VCaP (cell line): ENCODE measurements around the gene TMEM273.

Experiments
- H3K27ac ChIP-seq: fragments of 450-650 bp; 2 replicates; pipeline ENCODE4 v1.5.1; 2017
- TF ChIP-seq, protein P1 (sequence below): fragments of 450-650 bp; conservative IDR thresholded peaks from 2 replicates; pipeline ENCODE4 v1.5.1; 2017; ENCODE audit warnings: mild to moderate bottlenecking, moderate library complexity

Gene TMEM273

DNA sequence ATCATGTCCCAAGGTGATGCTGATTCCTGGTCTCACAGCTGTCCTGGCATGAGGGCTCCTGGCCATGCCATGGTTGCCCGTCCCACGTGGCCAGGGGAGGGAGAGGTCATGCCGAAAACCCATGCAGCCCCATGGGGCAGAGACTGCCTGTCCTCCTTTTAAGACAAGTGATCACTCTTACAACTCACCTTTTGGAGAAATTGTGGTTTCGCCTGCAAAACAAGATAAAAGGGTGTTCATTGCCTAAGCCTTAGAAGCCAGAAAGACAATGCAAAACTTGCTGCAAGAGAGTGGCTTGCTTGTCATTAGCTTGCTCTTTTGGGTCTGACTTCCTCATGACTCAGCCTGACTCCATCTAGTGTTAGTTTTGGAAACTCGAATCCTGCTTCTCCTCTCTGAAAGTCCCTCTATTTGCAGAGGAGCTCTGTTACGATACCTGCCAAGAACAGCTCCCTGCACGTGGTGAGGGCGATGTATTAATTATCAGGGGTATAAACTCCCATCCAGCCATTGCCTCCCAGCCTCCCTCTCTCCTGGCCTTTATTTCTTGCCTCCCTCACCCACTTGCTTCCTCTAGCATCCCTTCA lies 26.7 kb downstream of the TMEM273 start:
- TF ChIP-seq, protein P1, sequence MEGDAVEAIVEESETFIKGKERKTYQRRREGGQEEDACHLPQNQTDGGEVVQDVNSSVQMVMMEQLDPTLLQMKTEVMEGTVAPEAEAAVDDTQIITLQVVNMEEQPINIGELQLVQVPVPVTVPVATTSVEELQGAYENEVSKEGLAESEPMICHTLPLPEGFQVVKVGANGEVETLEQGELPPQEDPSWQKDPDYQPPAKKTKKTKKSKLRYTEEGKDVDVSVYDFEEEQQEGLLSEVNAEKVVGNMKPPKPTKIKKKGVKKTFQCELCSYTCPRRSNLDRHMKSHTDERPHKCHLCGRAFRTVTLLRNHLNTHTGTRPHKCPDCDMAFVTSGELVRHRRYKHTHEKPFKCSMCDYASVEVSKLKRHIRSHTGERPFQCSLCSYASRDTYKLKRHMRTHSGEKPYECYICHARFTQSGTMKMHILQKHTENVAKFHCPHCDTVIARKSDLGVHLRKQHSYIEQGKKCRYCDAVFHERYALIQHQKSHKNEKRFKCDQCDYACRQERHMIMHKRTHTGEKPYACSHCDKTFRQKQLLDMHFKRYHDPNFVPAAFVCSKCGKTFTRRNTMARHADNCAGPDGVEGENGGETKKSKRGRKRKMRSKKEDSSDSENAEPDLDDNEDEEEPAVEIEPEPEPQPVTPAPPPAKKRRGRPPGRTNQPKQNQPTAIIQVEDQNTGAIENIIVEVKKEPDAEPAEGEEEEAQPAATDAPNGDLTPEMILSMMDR: peak; percentile 72
- H3K27ac ChIP-seq: no peak overlapping the region

DNA sequence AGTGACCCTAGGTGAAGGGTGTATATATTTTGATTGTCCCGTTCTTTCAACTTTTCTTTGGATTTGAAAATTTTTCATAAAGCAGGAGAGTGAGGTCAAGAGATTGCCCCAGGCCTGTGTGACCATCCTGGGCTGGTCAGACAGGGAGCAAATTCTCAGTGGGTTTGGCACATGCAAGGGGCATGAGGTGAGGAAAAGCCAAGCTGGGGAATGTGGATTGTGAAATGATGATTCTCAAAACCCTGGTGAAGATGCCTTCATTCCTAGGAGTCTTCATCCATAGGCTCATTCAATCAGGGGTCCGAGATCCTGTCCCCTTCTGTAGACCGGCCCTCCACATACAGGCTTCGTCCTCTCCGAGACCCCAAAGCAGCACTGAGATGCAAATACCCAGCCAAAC lies 27.4 kb downstream of the TMEM273 start:
- TF ChIP-seq, protein P1: no peak
- no peak overlapping the region for H3K27ac ChIP-seq

DNA sequence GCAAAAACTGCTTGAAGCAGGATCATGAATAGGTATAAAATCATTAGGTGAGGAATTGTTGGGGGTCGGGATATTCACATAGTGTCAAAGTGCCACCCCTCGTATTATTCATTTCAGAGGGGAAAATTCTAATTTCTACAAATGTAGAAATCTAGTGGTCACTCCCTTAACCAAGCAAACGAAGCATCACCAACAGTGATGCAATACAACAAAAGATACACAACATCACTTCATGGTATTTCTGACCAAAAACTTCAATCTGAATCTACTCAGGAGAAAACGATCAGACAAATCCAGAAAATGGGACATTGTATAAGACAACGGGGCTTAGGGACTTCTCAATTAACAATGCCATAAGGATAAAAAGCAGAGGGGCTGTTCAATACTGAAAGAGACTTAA lies 28.1 kb downstream of the TMEM273 start:
- TF ChIP-seq, protein P1: no peak
- H3K27ac ChIP-seq: no peak overlapping the region

DNA sequence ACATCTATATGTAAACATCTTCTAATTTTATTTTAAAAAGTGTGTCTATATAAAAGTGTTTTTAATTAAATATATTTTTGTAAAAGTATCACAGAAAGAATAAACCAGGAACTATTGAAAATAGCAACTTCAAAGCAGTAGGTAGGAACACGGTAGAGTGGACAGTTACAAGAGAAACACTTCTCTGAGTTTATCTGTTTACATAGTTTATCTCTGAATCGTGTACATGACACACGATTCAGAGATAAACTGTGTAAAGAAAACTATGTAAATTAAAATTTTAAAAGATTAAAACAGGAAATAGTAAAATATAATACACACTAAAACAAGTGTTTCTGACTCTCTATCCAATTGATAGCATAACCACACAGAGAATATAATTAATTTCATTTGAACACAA lies 29.3 kb downstream of the TMEM273 start:
- H3K27ac ChIP-seq: no peak overlapping the region
- TF ChIP-seq, protein P1: no peak

DNA sequence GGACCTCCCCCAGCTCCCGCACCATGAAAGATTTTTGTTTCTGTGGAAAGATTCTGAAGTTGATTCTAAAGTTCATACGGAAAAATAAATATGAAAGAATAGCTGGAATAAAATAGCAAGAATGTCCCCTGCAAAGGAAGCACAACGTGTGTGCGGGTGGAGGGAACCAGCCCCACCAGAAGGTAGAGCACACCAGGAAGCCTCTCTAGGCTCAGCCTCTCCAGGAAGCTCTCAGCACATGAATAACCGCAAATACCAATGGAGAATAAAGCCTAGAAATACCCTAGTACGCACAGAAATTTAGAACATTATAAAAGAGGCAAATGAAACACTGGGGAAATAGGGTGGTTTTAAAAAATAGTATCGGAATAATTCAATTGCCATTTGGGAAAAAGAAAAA lies 29.8 kb downstream of the TMEM273 start:
- H3K27ac ChIP-seq: no peak overlapping the region
- TF ChIP-seq, protein P1: no peak

DNA sequence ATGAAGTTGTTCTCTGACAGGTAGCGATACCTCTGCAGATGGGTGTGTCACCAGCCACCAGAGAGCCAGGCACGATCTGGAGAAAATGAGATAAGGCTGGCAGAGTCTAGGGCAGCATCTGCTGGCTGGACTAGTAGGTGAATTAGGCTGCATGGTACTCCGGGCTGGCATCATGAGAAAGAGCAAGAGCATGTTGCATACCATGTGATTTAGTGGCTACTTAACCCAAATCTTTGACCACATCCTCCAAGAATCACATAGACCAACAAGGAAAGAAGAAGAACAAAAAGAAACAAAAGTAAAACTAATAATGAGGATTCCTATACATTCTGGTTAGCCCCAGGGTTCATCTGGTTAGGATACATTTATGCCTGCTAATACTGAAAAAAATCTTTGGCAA lies 31.0 kb downstream of the TMEM273 start:
- TF ChIP-seq, protein P1: no peak
- no peak overlapping the region for H3K27ac ChIP-seq

DNA sequence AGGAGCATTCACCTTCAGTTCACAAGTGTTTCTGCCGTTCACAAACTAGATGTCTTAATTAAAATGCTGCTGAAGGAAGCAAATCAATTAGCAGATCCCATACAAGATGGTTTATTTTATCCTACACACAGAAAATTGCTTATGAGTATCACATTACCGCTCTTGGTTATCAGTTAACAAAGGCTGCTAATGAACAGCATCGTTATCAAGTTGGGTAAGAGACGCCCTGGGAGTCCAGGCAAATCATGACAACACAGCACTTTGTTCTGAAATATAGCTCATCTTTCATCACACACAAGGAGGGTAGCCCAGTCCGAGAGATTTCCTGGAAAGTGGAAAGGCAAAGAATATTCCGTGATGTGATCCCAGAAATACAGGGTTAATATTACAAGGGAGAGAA lies 33.5 kb downstream of the TMEM273 start:
- no peak overlapping the region for H3K27ac ChIP-seq
- TF ChIP-seq, protein P1: no peak
